Measurements from ENCODE around the gene SAMD4B. TPM values are rescaled to one million over a fixed set of nuclear protein-coding genes. Genes with fewer than 3 reads are reported as not detected.

SAMD4B gene
- total and polyA plus RNA-seq, 9 of the 15 experiments (the other 6 are each of a cell fraction or from before 2014, with no cell fraction given): 3.4 to 90.5 (median 38.0) TPM

DNA sequence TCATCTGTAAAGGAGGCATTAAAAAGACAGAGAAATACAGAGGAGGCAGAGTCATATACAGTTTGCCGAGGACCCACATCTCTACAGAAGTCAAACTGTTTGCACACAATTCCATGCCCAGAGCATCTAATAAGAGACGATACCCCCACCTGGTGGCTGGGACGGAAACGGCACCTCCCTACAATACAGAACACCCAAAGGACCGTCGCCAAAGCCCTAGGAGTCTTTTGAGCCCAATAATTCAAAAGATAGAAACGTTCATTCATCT is 69.5 kb downstream of the SAMD4B start (continued):
- TF ChIP-seq ARID2 (IDR thresholded peaks at IDR 0.05) (peak; percentile 91), MAZ (CRISPR knock-in tag; conservative IDR thresholded peaks at IDR 0.05 in 1 of 2, IDR thresholded peaks at IDR 0.05 in 1 of 2) (no peak; a peak in 2 of 4 replicates), CBFA2T2 (conservative IDR thresholded peaks at IDR 0.05) (no peak), HMG20B (CRISPR knock-in tag; IDR thresholded peaks at IDR 0.05) (no peak), ZNF239 (CRISPR knock-in tag; IDR thresholded peaks at IDR 0.05) (no peak), PYGO2 (tag; IDR thresholded peaks at IDR 0.05) (no peak), SMC3 (conservative IDR thresholded peaks at IDR 0.05; ENCODE audit: insufficient read depth, low read depth, low read length) (peak; percentile 96), STAG1 (CRISPR knock-in tag; IDR thresholded peaks at IDR 0.05; ENCODE audit: borderline replicate concordance) (peak; percentile 52; the same call in 1 of the 2 replicates), ZNF707 (CRISPR knock-in tag; conservative IDR thresholded peaks at IDR 0.05) (no peak), MCM5 (IDR thresholded peaks at IDR 0.05; ENCODE audit: low read depth) (no peak), ZNF668 (CRISPR knock-in tag; IDR thresholded peaks at IDR 0.05) (no peak), HNRNPK (IDR thresholded peaks at IDR 0.05; ENCODE audit: low read depth, low read length, poor library complexity, severe bottlenecking) (no peak), SMARCC2 (IDR thresholded peaks at IDR 0.05; ENCODE audit: low read depth) (no peak), TRIM25 (IDR thresholded peaks at IDR 0.05; ENCODE audit: borderline replicate concordance) (no peak), RBM39 (optimal IDR thresholded peaks at IDR 0.05; ENCODE audit: low read depth, low read length) (no peak), ZNF165 (CRISPR knock-in tag; IDR thresholded peaks at IDR 0.05; ENCODE audit: borderline replicate concordance) (no peak), RAD21 (CRISPR knock-in tag; conservative IDR thresholded peaks at IDR 0.05 in 1 of 2, IDR thresholded peaks at IDR 0.05 in 1 of 2) (peak; percentile 99)
- TF ChIP-seq, protein P1, sequence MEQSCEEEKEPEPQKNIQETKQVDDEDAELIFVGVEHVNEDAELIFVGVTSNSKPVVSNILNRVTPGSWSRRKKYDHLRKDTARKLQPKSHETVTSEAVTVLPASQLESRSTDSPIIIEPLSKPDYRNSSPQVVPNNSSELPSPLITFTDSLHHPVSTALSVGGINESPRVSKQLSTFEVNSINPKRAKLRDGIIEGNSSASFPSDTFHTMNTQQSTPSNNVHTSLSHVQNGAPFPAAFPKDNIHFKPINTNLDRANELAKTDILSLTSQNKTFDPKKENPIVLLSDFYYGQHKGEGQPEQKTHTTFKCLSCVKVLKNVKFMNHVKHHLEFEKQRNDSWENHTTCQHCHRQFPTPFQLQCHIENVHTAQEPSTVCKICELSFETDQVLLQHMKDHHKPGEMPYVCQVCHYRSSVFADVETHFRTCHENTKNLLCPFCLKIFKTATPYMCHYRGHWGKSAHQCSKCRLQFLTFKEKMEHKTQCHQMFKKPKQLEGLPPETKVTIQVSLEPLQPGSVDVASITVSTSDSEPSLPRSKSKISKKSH (CRISPR knock-in tag; IDR thresholded peaks at IDR 0.05): no peak
- TF ChIP-seq, protein P2, sequence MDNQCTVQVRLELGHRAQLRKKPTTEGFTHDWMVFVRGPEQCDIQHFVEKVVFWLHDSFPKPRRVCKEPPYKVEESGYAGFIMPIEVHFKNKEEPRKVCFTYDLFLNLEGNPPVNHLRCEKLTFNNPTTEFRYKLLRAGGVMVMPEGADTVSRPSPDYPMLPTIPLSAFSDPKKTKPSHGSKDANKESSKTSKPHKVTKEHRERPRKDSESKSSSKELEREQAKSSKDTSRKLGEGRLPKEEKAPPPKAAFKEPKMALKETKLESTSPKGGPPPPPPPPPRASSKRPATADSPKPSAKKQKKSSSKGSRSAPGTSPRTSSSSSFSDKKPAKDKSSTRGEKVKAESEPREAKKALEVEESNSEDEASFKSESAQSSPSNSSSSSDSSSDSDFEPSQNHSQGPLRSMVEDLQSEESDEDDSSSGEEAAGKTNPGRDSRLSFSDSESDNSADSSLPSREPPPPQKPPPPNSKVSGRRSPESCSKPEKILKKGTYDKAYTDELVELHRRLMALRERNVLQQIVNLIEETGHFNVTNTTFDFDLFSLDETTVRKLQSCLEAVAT (IDR thresholded peaks at IDR 0.05): 0 out of 4 replicates have a peak, but pooled peaks of 1 of the 2 experiments have one; percentile 70
- TF ChIP-seq, protein P3, sequence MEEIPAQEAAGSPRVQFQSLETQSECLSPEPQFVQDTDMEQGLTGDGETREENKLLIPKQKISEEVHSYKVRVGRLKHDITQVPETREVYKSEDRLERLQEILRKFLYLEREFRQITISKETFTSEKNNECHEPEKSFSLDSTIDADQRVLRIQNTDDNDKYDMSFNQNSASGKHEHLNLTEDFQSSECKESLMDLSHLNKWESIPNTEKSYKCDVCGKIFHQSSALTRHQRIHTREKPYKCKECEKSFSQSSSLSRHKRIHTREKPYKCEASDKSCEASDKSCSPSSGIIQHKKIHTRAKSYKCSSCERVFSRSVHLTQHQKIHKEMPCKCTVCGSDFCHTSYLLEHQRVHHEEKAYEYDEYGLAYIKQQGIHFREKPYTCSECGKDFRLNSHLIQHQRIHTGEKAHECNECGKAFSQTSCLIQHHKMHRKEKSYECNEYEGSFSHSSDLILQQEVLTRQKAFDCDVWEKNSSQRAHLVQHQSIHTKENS (CRISPR knock-in tag; IDR thresholded peaks at IDR 0.05): no peak
- TF ChIP-seq, protein P4, sequence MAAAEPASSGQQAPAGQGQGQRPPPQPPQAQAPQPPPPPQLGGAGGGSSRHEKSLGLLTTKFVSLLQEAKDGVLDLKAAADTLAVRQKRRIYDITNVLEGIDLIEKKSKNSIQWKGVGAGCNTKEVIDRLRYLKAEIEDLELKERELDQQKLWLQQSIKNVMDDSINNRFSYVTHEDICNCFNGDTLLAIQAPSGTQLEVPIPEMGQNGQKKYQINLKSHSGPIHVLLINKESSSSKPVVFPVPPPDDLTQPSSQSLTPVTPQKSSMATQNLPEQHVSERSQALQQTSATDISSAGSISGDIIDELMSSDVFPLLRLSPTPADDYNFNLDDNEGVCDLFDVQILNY (CRISPR knock-in tag; IDR thresholded peaks at IDR 0.05): 0 out of 2 replicates have a peak, but pooled peaks have one; percentile 19

Measured in K562 (cell line).